ENCODE results near the gene FMO2.

The FMO2 gene

GRCh38 chr1:171258429-171258828 lies 73.3 kb downstream of the FMO2 start:
- no peak for TF ChIP-seq CTCF (conservative IDR thresholded peaks at IDR 0.05; ENCODE audit: control insufficient read depth, insufficient read depth, low read depth, low read length)
- DNase-seq (ENCODE audit: low read depth): no peak
- no peak overlapping the region for H3K4me3 ChIP-seq (ENCODE audit: control insufficient read depth, low read depth, low read length)

- no peak overlapping the region for H3K4me3 ChIP-seq (ENCODE audit: control insufficient read depth, low read depth, low read length)
- no peak for TF ChIP-seq CTCF (conservative IDR thresholded peaks at IDR 0.05; ENCODE audit: control insufficient read depth, insufficient read depth, low read depth, low read length)
- DNase-seq (ENCODE audit: low read depth): no peak
Observed at GRCh38 chr1:171258943-171259342, 73.8 kb downstream of the FMO2 start.
